Measurements from ENCODE around the gene FYN.

GRCh38 chr6:111703723-111704122, 169.5 kb downstream of the FYN start:
- TF ChIP-seq POLR2A (IDR thresholded peaks at IDR 0.05) (no peak), CTCF (IDR thresholded peaks at IDR 0.05) (no peak)
